NCI-H2227 (cell line): ENCODE data around the gene ME2.
"Not testable (repeated sequence)": the region's sequence is repeated elsewhere in the genome, so short reads cannot be mapped to it uniquely, and the experiment has no call there.

Experiments
- DNase-seq: peaks from one replicate; lab custom pipeline; 2025; ENCODE audit not compliant: unreplicated experiment; lab: John Stamatoyannopoulos, UW

ME2 gene

DNA sequence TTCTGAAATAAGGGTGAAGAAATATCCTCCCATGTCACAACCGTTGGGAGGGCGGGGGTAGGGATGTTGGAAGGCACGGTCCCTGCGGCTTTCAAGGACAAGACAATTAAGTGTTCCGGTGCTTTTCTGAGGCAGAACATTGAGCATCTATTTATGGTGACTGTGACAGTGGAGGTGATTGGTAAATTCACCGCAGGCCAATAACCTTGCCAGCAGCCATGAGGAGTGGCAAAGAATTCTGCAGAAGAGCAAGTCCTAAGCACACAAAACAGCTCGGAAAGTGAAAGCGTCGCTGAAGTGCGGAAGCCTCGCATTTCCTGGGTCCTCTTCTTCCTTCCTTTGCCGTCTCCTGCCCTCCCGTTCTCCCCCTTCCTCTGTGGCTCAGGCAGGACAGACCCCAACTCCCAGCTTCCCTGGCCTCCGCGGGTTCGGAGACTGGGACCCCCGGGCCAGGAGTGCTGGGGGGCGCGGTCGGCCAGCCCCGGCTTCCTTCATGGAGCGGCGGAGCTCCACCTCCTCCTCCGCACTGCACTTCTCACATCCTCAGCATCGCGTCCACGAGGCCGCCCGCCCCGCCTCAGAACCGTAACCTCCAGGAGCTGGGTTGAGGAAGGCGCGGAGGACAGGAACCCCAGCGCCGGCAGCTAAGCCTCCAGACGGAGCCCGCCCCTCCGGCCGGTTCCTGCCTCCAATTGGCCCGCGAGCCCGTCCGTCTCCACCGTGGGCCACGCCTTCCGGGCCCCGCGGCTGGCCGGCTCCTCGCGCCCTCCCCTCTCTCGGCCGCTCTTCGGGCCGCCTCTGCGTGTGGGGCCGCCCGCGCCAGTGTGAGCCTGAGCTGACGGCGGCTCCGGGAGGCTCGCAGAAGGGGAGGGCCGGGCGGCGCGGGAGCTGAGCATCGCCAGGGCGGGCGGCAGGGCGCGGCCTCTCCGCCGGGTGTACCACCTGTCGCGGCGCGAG is at the start of gene ME2:
TSS of gene ME2 (plus strand) at position 774 of the 957 bp plus-strand sequence. CDS start 16,703 bp downstream, outside the sequence.
- peak; percentile 96 for DNase-seq

GRCh38 chr18:50829644-50830043 is 49.3 kb upstream of the ME2 start:
- no peak for DNase-seq

DNA sequence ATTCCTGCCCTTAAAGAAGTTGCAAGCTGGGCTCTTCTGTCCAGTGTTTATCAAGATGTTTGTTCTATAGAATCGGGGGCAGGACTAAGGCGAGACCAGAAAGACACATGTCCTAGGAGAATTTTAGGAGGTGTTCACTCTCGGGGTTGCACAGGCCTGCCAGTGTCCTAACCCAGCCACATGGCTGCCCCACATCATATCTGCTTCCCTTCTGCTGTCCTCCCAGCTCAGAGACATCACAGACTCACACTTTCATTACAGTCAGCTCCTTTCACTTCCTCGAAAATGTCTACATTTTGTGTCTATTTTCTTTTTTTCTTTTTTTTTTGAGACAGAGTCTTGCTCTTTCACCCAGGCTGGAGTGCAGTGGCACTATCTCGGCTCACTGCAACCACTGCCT is 48.4 kb upstream of the ME2 start:
- DNase-seq = no peak

DNA sequence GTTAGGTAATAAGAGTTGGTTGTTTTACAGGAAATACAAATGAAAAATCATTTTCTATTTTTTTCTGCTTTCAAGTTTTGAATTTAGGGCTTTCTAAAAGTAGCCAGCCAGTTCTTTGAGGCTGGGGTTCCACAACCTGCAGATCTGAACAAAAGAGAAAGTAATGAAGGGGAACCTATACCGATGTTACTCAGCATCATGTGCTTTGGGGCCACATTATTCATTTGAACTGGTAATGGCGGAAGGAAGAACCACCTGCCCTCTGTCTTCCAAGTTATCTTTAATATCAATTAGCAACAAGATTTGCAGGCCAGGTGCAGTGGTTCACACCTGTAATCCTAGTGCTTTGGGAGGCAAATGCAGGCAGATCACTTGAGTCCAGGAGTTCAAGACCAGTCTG is 46.2 kb upstream of the ME2 start:
- DNase-seq = no peak

- not testable (repeated sequence) for DNase-seq
Measured at GRCh38 chr18:50833496-50833895, 45.4 kb upstream of the ME2 start.

GRCh38 chr18:50836521-50836957 is 42.4 kb upstream of the ME2 start:
- no peak for DNase-seq

- DNase-seq = no peak
Measured at GRCh38 chr18:50839341-50839740, 39.6 kb upstream of the ME2 start.

GRCh38 chr18:50839996-50840395 is 38.9 kb upstream of the ME2 start:
- DNase-seq = no peak

- DNase-seq = no peak
Measured at GRCh38 chr18:50842846-50843245, 36.1 kb upstream of the ME2 start.

DNA sequence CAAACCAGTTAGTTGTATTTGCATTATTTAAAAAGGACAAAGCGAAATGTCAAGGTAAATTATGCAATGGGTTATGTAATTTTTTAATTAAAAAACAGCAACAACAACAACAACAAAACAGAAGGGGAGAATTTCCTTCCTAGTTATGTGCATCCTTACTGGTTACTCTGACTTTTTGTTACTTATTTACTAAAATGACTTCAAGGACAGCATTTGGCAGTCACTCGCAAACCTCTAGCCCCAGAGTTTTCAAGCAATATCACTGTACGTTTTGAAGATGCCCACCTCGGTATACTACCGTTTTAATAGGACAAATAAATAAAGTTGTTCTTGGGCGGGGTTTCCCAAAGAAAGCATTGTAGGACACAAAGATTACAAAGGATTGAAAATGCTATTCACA is 34.4 kb upstream of the ME2 start:
- DNase-seq = no peak

DNA sequence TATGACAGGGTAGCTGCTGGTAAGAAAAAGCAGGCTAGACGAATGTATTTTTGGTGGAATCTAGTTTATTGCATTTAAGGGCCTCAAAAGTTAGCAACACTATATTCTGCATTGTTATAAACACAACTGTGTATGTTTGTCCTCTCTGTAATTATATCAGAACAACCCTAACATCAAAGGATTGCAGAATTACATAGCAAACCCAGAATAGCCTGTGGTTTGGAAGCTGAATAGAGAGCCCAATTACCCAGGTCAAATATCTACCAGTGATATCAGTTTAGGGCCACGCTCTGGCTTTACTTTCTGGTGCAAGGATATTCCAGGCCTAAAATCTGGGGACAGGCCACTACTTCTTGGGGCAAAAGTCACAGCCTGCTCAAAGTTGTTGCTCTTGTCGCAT is 34.0 kb upstream of the ME2 start:
- DNase-seq = no peak

DNA sequence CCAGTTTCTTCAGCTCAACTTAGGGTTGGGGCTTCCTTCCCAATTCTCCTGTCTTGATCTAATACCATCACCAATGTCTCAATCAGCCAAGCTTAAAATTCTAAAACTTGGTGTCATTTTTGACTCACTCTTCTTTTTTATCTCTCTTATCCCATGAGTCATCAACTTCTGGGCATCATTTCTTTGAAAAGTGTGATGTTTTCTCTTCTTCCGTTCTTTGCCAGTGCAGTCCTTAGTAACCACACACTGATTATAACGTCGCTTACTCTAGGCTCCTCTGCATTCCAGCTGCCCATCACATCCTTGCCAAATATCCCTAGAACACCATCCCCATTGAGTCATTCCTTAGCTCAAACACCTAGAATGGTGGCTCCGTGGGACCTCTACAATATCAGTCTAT is 31.7 kb upstream of the ME2 start:
- DNase-seq = no peak

- no peak for DNase-seq
Measured at GRCh38 chr18:50848061-50848551, 30.8 kb upstream of the ME2 start.

DNA sequence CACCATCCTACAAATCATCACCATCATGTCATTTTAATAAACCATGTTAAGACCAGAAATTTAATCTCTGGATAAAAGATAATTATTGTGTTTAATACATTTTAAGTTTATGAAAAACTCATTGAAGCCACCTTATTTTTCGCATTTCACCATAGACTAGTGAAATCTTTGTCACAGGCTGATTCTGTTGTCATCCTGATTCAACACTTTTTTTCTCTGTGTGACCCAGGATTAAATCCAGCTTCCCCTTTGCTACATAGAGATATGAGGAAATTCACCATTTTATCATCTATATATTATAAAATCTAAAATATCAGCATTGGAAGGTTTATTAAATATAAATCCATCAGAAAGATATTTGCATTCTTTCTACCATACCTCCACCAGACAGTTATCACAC is 29.9 kb upstream of the ME2 start:
- no peak for DNase-seq

GRCh38 chr18:50849419-50849821 is 29.5 kb upstream of the ME2 start:
- DNase-seq = no peak

- no peak for DNase-seq
Measured at GRCh38 chr18:50850307-50851065, 28.4 kb upstream of the ME2 start.

- DNase-seq = no peak
Measured at GRCh38 chr18:50853863-50854271, 25.1 kb upstream of the ME2 start.

GRCh38 chr18:50855976-50856757 is 22.8 kb upstream of the ME2 start:
- DNase-seq = no peak

DNA sequence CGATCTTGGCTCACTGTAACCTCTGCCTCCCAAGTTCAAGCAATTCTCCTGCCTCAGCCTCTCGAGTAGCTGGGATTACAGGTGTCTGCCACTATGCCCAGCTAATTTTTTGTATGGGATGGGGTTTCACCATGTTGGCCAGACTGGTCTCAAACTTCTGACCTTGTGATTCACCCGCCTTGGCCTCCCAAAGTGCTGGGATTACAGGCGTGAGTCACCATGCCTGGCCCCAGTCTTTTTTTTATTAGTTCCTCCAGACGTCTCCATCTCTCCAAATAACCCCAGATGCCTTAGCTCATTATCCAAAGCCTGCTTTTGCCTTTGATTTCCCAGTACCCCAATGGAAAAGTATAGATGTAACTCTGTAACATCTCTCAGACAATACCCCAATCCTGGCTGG is 21.8 kb upstream of the ME2 start:
- not testable (repeated sequence) for DNase-seq

- no peak for DNase-seq
Measured at GRCh38 chr18:50857694-50858093, 21.2 kb upstream of the ME2 start.
